Measurements from ENCODE around the gene SLC24A4.

- TF ChIP-seq CTCF (conservative IDR thresholded peaks at IDR 0.05; ENCODE audit: low read depth, low read length) (no peak), POLR2A (IDR thresholded peaks at IDR 0.05; ENCODE audit: low read depth, low read length) (no peak), CHD1 (IDR thresholded peaks at IDR 0.05; ENCODE audit: low read depth, low read length) (no peak), BHLHE40 (IDR thresholded peaks at IDR 0.05; ENCODE audit: low read depth, low read length) (no peak), MAZ (IDR thresholded peaks at IDR 0.05; ENCODE audit: borderline replicate concordance, low read depth, low read length) (no peak), MAFK (IDR thresholded peaks at IDR 0.05; ENCODE audit: low read depth, low read length) (no peak), RAD21 (IDR thresholded peaks at IDR 0.05; ENCODE audit: low read length) (no peak), RFX5 (IDR thresholded peaks at IDR 0.05; ENCODE audit: low read depth, low read length) (no peak), USF2 (IDR thresholded peaks at IDR 0.05; ENCODE audit: low read depth, low read length) (no peak), RCOR1 (IDR thresholded peaks at IDR 0.05; ENCODE audit: insufficient replicate concordance, low read length) (no peak), SMC3 (IDR thresholded peaks at IDR 0.05; ENCODE audit: low read depth, low read length) (no peak)
Measured at GRCh38 chr14:92348154-92348553, 25.2 kb downstream of the SLC24A4 start.

Data from IMR-90 (cell line).